Neutrophil (primary cell): Measurements from ENCODE around the gene HIGD1C.
"Not testable (repeated sequence)": the region's sequence is repeated elsewhere in the genome, so short reads cannot be mapped to it uniquely, and the experiment has no call there.

Experiments used
- H3K27ac ChIP-seq: fragments of 200-600 bp; sonication (generic); 2 replicates; pipeline ENCODE4 v1.5.1; 2016; ENCODE audit warnings: mild to moderate bottlenecking, moderate library complexity
- H3K27me3 ChIP-seq: fragments of 200-600 bp; sonication (generic); 2 replicates; pipeline ENCODE4 v1.6.0; 2016; ENCODE audit warnings: mild to moderate bottlenecking
- H3K36me3 ChIP-seq: fragments of 200-600 bp; sonication (generic); 2 replicates; pipeline ENCODE4 v1.5.1; 2017
- H3K4me1 ChIP-seq, 2 experiments: fragments of 200-600 bp in 1 of 2; sonication (generic) in 1 of 2; 1 replicate in 1 of 2; 2 replicates in 1 of 2; pipeline versions ENCODE4 v1.5.1 to v1.6.1; 2013 to 2016; ENCODE audit warnings: low read depth in 1 of 2, low read length in 1 of 2, mild to moderate bottlenecking in 1 of 2, moderate library complexity in 1 of 2; ENCODE audit not compliant: control insufficient read depth in 1 of 2, insufficient read depth in 1 of 2
- H3K4me3 ChIP-seq, 2 experiments: fragments of 200-600 bp in 1 of 2; sonication (generic) in 1 of 2; 1 replicate in 1 of 2; 2 replicates in 1 of 2; pipeline ENCODE4 v1.5.1; 2013 to 2016; ENCODE audit warnings: low read depth in 1 of 2, low read length in 1 of 2, mild to moderate bottlenecking in 1 of 2, moderate library complexity in 1 of 2
- H3K9me3 ChIP-seq: fragments of 200-600 bp; sonication (generic); 2 replicates; pipeline ENCODE4 v1.5.1; 2016
- CTCF ChIP-seq: fragments of 200-600 bp; sonication (generic); IDR thresholded peaks from 2 replicates; pipeline ENCODE4 v1.5.1; 2016; ENCODE audit warnings: antibody characterized with exemption

Gene HIGD1C

DNA sequence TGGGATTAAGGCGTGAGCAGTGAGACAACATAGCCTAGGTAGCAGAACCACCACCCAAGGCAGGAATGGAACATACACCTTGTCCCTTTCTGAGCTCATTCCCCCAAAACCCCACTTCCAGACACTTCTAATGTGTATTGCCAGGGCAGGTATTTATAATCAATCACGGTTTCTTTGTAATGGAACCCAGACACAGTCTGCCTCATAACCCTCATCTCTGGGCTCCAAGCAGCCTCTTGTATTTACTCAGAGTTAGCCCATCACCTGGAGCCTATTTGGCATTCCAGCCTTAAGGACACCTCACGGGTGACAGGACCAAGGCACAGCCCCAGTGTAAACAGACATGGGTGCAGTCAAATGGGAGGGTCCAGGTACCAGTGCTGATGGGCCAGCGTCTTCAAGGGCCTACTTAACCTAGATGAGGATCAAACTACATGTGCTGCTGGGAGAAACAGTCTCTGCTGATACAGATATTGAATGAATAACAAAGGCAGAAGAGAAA, 2.5 kb upstream of the HIGD1C start:
- Histone ChIP-seq H3K36me3 (no peaks in the 10 kb centered on the region), H3K9me3 (no peaks in the 10 kb centered on the region), H3K4me1 (peaks cover 20 to 34% of the 10 kb centered on the region in 2 experiments), H3K4me3 (no peak overlapping the region), H3K27me3 (no peaks in the 10 kb centered on the region), H3K27ac (no peak overlapping the region)
- no peak for TF ChIP-seq CTCF

DNA sequence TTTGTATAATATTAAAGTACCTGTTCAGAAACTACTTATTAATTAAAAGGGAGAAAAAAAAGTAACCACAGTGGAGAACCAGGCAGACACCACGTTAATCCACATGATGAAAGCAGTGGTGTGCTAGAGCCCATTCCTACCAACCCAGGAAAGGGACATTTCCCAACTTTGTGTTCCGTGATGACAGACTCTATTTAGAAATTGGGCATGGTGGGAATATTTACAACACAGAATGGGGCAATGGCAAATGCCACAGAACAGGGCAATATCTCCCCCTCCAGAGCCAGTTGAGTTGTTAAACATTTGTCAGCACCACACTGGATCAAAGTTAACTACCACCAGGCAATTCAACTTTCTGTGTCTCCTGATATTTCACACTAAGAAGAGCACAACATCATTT, 1.2 kb upstream of the HIGD1C start:
- no peak for TF ChIP-seq CTCF
- no peaks in the 10 kb centered on the region for H3K9me3 ChIP-seq
- no peaks in the 10 kb centered on the region for H3K27me3 ChIP-seq
- peaks cover 20 to 34% of the 10 kb centered on the region in 2 experiments for H3K4me1 ChIP-seq
- H3K36me3 ChIP-seq = no peaks in the 10 kb centered on the region
- H3K4me3 ChIP-seq = no peak overlapping the region
- peak overlapping the region; percentile 66 for H3K27ac ChIP-seq

- Histone ChIP-seq H3K27ac (no peak overlapping the region), H3K9me3 (no peaks in the 10 kb centered on the region), H3K36me3 (no peaks in the 10 kb centered on the region), H3K4me3 (no peak overlapping the region), H3K27me3 (no peaks in the 10 kb centered on the region), H3K4me1 (peaks cover 20 to 34% of the 10 kb centered on the region in 2 experiments)
- no peak for TF ChIP-seq CTCF
These were observed 703 bp downstream of the HIGD1C start for GRCh38 chr12:50953047-50953446.

GRCh38 chr12:50954789-50955188, 2.4 kb downstream of the HIGD1C start:
- H3K9me3 ChIP-seq, H3K4me3 ChIP-seq, H3K36me3 ChIP-seq, H3K27ac ChIP-seq, H3K27me3 ChIP-seq: not testable (repeated sequence)
- H3K4me1 ChIP-seq = peaks cover 20 to 27% of the 10 kb centered on the region in 2 experiments

DNA sequence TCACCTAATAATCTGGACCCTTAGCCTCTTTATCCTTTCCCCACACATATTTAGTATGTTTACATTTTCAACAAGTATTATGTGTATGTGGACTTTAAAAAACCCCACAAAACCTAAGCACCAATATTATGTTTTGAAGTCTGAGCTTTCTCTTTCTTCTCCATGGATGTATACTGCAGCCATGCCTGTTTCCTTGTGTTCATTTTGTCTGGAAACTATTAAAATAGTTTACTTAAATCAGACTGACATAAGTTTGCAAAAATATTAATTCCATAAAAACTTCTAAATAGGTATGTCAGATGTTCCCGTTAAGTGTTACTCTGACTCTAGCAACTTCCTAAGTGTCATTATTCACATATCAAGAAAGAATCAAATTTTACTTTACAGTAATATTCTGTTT, 2.9 kb downstream of the HIGD1C start:
- H3K27me3 ChIP-seq = no peaks in the 10 kb centered on the region
- no peak for TF ChIP-seq CTCF
- no peak overlapping the region for H3K27ac ChIP-seq
- H3K4me3 ChIP-seq = no peak overlapping the region
- H3K9me3 ChIP-seq = no peaks in the 10 kb centered on the region
- H3K4me1 ChIP-seq = peaks cover 23 to 27% of the 10 kb centered on the region in 2 experiments
- no peaks in the 10 kb centered on the region for H3K36me3 ChIP-seq

DNA sequence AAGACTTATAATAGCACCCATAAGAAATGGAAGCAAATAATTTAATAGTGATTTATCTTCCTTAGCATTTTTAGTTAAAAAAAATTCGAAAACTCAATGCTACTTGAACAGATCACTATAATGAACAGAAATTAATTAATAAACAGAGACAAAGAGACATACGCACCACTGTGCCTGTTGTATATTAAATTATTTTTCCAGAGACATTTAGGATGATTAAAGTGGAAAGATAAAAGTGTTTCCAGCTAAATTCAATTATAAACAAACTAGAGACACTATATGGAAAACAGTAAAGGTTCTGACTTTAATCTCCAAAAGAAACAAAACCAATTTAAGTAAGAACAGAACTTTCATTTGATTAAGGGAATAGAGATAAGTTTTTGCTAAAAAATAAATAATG, 3.4 kb downstream of the HIGD1C start:
- Histone ChIP-seq H3K27me3 (no peaks in the 10 kb centered on the region), H3K27ac (no peak overlapping the region), H3K4me3 (no peak overlapping the region), H3K9me3 (no peaks in the 10 kb centered on the region), H3K4me1 (peaks cover 21 to 25% of the 10 kb centered on the region in 2 experiments), H3K36me3 (no peaks in the 10 kb centered on the region)
- TF ChIP-seq CTCF = no peak
